Lung (tissue), 12 donors: ENCODE results near the gene PRSS3. TPM values are rescaled to one million over a fixed set of nuclear protein-coding genes. Genes with fewer than 3 reads are reported as not detected.

Experiments used
- ATAC-seq: fragments of 200-7000 bp; cut with Tn5 transposase; one replicate; pipeline ENCODE4 v1.9.1; 2020; ENCODE audit warnings: moderate number of reproducible peaks; ENCODE audit not compliant: insufficient read depth, low FRiP score
- DNase-seq, 3 donors: peaks; one replicate each; pipeline ENCODE4 v3.0.0-alpha.2; 2013 to 2017
- H3K27ac ChIP-seq, 2 donors: one replicate each; pipeline ENCODE4 v1.5.1; 2013; ENCODE audit warnings: mild to moderate bottlenecking in 2 of 2, moderate library complexity in 2 of 2, control low read depth in 1 of 2, inconsistent platforms in 1 of 2, low read depth in 1 of 2, low read length in 1 of 2
- H3K27me3 ChIP-seq, 3 donors: one replicate each; pipeline ENCODE4 v1.5.1; 2013; ENCODE audit warnings: low read length in 2 of 3; ENCODE audit not compliant: control insufficient read depth in 3 of 3, insufficient read depth in 3 of 3
- H3K36me3 ChIP-seq, 4 donors: one replicate each; pipeline ENCODE4 v1.5.1; 2013; ENCODE audit warnings: low read length in 4 of 4, mild to moderate bottlenecking in 1 of 4, moderate library complexity in 1 of 4; ENCODE audit not compliant: control insufficient read depth in 4 of 4, insufficient read depth in 4 of 4
- H3K4me1 ChIP-seq, 5 donors: one replicate each; pipeline ENCODE4 v1.5.1; 2013; ENCODE audit warnings: low read length in 5 of 5, mild to moderate bottlenecking in 2 of 5, moderate library complexity in 1 of 5; ENCODE audit not compliant: control insufficient read depth in 5 of 5, insufficient read depth in 5 of 5
- H3K4me3 ChIP-seq: one replicate; pipeline ENCODE4 v1.5.1; 2013; ENCODE audit warnings: mild to moderate bottlenecking, control low read depth, moderate library complexity
- H3K9ac ChIP-seq, 2 donors: one replicate each; pipeline ENCODE4 v1.5.1; 2013; ENCODE audit warnings: low read length in 2 of 2, control low read depth in 1 of 2; ENCODE audit not compliant: insufficient read depth in 1 of 2
- H3K9me3 ChIP-seq, 4 donors: one replicate each; pipeline ENCODE4 v1.5.1; 2013; ENCODE audit warnings: low read length in 3 of 4, mild to moderate bottlenecking in 1 of 4, moderate library complexity in 1 of 4; ENCODE audit not compliant: control insufficient read depth in 4 of 4, insufficient read depth in 3 of 4
- WGBS, 2 donors: extraction: QIAGEN DNeasy Blood & Tissue Kit; methylation state at CpG; one replicate each; pipeline ENCODE4 v1.1.7; 2013; 5-methylcytosine and 5-hydroxymethylcytosine counted together
- polyA plus RNA-seq, 2 donors: library from polyadenylated mRNA; stranded (reverse); fragments of 200-250 nt; gene quantifications; one replicate each; pipeline ENCODE4 v1.2.1, GENCODE V29; 2013
- total RNA-seq, 2 donors: library from RNA; depleted of rRNA in 1 of 2; stranded (reverse); fragments of >200 nt in 1 of 2; gene quantifications; one replicate each; pipeline ENCODE4 v1.2.1, GENCODE V29; 2014 to 2021
- TF ChIP-seq, protein P1 (sequence below): IDR thresholded peaks from 2 replicates; pipeline ENCODE4 v1.5.1; 2012; ENCODE audit warnings: mild to moderate bottlenecking; ENCODE audit errors: control extremely low read depth, extremely low read depth
- donor health status: control.
- donor health status: control.
- donor health status: Bipolar disorder and iron deficiency.
- donor health status: healthy.
- donor health status: DM: yes; HTN: yes; CAD: no.

Gene PRSS3
- total and polyA plus RNA-seq, 4 donors: 0.26 to 1.3 (median 0.37) TPM; not detected in 1

DNA sequence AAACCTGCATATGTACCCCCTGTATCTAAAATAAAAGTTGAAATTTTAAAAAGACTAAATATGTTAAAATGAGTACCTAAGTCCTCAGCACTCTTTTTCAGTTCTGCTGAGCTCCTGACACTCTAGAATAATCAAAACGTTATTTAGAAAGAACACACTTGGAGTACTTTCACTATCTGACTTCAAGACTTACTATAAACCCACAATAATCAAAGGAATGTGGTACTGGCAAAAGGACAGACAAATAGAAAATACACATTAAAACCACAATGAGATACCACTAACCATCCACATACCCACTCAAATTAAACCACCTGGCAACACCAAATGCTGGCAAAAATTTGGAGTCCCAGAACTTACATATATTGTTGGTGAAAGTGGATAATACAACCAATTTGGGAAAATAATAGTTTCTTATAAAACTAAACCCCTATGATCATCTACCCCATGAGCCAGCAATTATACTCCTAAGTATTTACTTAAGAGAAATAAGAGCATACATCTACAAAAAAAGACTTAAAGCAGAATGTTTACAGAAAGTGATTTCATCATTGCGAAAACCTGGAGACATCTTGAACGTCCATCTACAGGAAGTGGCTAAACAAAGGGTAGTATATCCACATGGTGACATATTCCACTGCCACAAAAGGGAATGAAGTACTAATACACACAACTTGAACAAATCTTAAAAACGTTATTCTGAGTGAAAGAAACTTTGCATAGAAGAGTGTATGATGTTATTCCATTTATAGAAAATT lies 12.8 kb upstream of the PRSS3 start:
- WGBS, 2 donors: 25 to 38% methylated on average over 4 of the region's 4 CpGs
- Histone ChIP-seq H3K4me3 (no peak overlapping the region), H3K4me1 (peaks cover 0 to 6% (median 1%) of the 10 kb centered on the region in 5 donors), H3K36me3 (no peaks in the 10 kb centered on the region), H3K9me3 (no peaks in the 10 kb centered on the region), H3K27ac (no peak overlapping the region), H3K27me3 (peaks cover 0 to 3% (median 0%) of the 10 kb centered on the region in 3 donors), H3K9ac (no peak overlapping the region)
- no peak for ATAC-seq
- peak in 1 of 3 donors; percentile 37 for DNase-seq
- TF ChIP-seq, protein P1, sequence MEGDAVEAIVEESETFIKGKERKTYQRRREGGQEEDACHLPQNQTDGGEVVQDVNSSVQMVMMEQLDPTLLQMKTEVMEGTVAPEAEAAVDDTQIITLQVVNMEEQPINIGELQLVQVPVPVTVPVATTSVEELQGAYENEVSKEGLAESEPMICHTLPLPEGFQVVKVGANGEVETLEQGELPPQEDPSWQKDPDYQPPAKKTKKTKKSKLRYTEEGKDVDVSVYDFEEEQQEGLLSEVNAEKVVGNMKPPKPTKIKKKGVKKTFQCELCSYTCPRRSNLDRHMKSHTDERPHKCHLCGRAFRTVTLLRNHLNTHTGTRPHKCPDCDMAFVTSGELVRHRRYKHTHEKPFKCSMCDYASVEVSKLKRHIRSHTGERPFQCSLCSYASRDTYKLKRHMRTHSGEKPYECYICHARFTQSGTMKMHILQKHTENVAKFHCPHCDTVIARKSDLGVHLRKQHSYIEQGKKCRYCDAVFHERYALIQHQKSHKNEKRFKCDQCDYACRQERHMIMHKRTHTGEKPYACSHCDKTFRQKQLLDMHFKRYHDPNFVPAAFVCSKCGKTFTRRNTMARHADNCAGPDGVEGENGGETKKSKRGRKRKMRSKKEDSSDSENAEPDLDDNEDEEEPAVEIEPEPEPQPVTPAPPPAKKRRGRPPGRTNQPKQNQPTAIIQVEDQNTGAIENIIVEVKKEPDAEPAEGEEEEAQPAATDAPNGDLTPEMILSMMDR: no peak

DNA sequence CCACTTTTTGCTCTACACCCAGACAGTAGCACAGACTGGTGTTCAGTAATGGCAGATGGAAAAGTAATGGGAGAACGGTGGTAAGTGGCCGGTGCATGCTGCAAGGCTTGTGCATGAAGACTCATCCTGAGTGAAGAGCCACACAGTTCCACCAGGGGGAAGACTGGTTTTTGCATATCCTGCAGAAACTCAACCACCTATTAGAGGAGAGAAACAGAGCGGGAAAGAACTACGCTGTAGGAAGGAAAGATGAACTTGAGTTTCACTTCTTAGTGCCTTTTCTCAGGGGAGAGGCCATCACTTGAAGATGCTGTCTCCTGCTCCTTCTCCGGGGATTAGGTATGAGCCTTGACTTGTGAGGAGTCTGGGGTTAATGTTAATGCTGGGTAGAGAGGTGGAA lies 9.4 kb upstream of the PRSS3 start:
- 92 to 98% methylated on average over 5 of the region's 5 CpGs for WGBS, 2 donors

DNA sequence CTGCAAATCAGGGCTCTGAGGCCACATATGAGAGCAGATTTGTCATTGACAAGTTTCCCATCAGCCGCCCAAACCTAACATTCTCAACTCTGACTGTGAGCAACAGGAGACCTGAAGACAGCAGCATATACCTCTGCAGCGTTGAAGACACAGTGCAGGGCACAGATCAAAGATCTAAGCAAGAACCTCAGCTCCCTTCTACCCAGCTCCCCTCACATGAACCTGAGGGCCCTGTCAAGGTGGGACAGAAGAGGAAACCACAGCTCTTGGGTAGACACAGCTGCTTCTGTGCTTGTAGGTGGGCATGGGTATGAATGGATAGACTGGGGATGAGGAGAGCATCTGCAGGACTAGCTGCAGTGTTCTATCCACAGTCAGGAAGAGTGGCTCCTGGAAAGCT lies 8.7 kb upstream of the PRSS3 start:
- no peak overlapping the region for H3K27ac ChIP-seq
- H3K4me3 ChIP-seq: no peak overlapping the region
- peaks cover 0 to 3% (median 0%) of the 10 kb centered on the region in 3 donors for H3K27me3 ChIP-seq
- DNase-seq (no peak), ATAC-seq (no peak)
- TF ChIP-seq, protein P1: no peak
- 85 to 95% methylated on average over 2 of the region's 2 CpGs for WGBS, 2 donors
- no peak overlapping the region for H3K9ac ChIP-seq
- peaks cover 0 to 6% (median 5%) of the 10 kb centered on the region in 5 donors for H3K4me1 ChIP-seq
- H3K9me3 ChIP-seq: no peaks in the 10 kb centered on the region
- H3K36me3 ChIP-seq: no peaks in the 10 kb centered on the region

More for the DNA sequence above, 9.4 kb upstream of the PRSS3 start:
- ATAC-seq: no peak
- DNase-seq: peak in 1 of 3 donors; percentile 12
- Histone ChIP-seq H3K9ac (no peak overlapping the region), H3K36me3 (no peaks in the 10 kb centered on the region), H3K4me3 (no peak overlapping the region), H3K27me3 (peaks cover 0 to 3% (median 0%) of the 10 kb centered on the region in 3 donors), H3K27ac (no peak overlapping the region), H3K9me3 (no peaks in the 10 kb centered on the region), H3K4me1 (peaks cover 0 to 6% (median 5%) of the 10 kb centered on the region in 5 donors)
- TF ChIP-seq, protein P1: no peak
